Measurements from ENCODE around the gene BTG4. TPM values are rescaled to one million over a fixed set of nuclear protein-coding genes. Genes with fewer than 3 reads are reported as not detected.

The BTG4 gene
- total RNA-seq, 1 experiment from 2014 or later: not detected

- CTCF ChIA-PET: no interaction called here
- no peak overlapping the region for H3K27ac Mint-ChIP-seq
- peaks cover 5% of the 10 kb centered on the region for H3K4me1 Mint-ChIP-seq
- no peaks in the 10 kb centered on the region; the same call in 1 of the 2 replicates for H3K27me3 Mint-ChIP-seq (ENCODE audit: low read depth)
- ATAC-seq: no peak
- TF ChIP-seq ZNF121 (CRISPR knock-in tag; IDR thresholded peaks at IDR 0.05): no peak
- no peak for TF ChIP-seq IRF1 (CRISPR knock-in tag; IDR thresholded peaks at IDR 0.05)
- no peak for TF ChIP-seq FOXP4 (CRISPR knock-in tag; IDR thresholded peaks at IDR 0.05)
- TF ChIP-seq ATF3 (CRISPR knock-in tag; conservative IDR thresholded peaks at IDR 0.05): no peak
- TF ChIP-seq ZNF671 (CRISPR knock-in tag; IDR thresholded peaks at IDR 0.05): no peak
- no peak for TF ChIP-seq TEAD1 (CRISPR knock-in tag; IDR thresholded peaks at IDR 0.05)
- no peak for TF ChIP-seq ZMAT4 (CRISPR knock-in tag; IDR thresholded peaks at IDR 0.05)
- TF ChIP-seq ZBTB43 (CRISPR knock-in tag; IDR thresholded peaks at IDR 0.05): no peak
- TF ChIP-seq JAZF1 (CRISPR knock-in tag; IDR thresholded peaks at IDR 0.05): no peak
- no peak for TF ChIP-seq PREB (CRISPR knock-in tag; IDR thresholded peaks at IDR 0.05; ENCODE audit: borderline replicate concordance)
- no peak for TF ChIP-seq MYBL2 (CRISPR knock-in tag; IDR thresholded peaks at IDR 0.05)
- TF ChIP-seq USF1 (CRISPR knock-in tag; IDR thresholded peaks at IDR 0.05): no peak
- no peak for TF ChIP-seq ZNF263 (CRISPR knock-in tag; IDR thresholded peaks at IDR 0.05; ENCODE audit: low read depth)
- TF ChIP-seq AR (CRISPR knock-in tag; IDR thresholded peaks at IDR 0.05): no peak
- TF ChIP-seq ZNF138 (CRISPR knock-in tag; conservative IDR thresholded peaks at IDR 0.05): no peak
- TF ChIP-seq ZNF396 (CRISPR knock-in tag; IDR thresholded peaks at IDR 0.05; ENCODE audit: borderline replicate concordance): no peak
- TF ChIP-seq PRDM15 (CRISPR knock-in tag; IDR thresholded peaks at IDR 0.05): no peak
- TF ChIP-seq NR3C1 (CRISPR knock-in tag; conservative IDR thresholded peaks at IDR 0.05; ENCODE audit: low read depth): no peak
- no peak for TF ChIP-seq RELA (CRISPR knock-in tag; IDR thresholded peaks at IDR 0.05; ENCODE audit: borderline replicate concordance)
- H3K36me3 Mint-ChIP-seq: no peaks in the 10 kb centered on the region
- POLR2A ChIA-PET: no interaction called here
- DNase-seq (ENCODE audit: low spot score): no peak
- H3K4me3 Mint-ChIP-seq: no peak overlapping the region
- no peaks in the 10 kb centered on the region for H3K9me3 Mint-ChIP-seq
Measured at GRCh38 chr11:111530091-111530490, 17.9 kb upstream of the BTG4 start.
